ENCODE results near the gene MTCL1. TPM values are rescaled to one million over a fixed set of nuclear protein-coding genes. Genes with fewer than 3 reads are reported as not detected.

The MTCL1 gene
- total RNA-seq, 1 experiment from 2014 or later = 55.4 TPM

- in situ Hi-C loops (cut with HindIII; ENCODE audit: low pct_unique_long_range_greater_than_20kb, low sequenced_read_pairs) = no loop called here
- DNase-seq (ENCODE audit: low read depth) = no peak
Measured at GRCh38 chr18:8809514-8809913, 104.2 kb downstream of the MTCL1 start.

DNA sequence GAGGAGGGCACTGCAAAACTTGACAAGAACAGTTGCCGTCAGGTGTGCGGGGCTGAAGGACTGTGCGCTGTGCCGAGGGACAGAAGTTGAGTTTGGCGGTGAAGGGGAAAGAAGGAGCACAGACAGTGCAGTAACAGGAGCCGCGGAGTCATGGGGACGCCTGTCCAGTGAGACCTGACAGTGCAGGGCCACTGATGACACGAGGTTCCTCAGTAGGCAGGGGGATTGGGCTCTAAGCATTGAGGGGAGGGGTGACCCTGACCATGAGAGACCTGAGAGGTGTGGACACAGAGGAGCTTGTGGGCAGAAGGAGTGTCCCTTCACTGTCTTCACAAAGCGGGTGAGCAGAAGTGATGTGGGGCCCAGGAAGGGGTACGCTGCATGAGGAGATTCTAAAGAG is 104.8 kb downstream of the MTCL1 start:
- DNase-seq (ENCODE audit: low read depth) = no peak
- in situ Hi-C loops (cut with HindIII; ENCODE audit: low pct_unique_long_range_greater_than_20kb, low sequenced_read_pairs) = no loop called here

DNA sequence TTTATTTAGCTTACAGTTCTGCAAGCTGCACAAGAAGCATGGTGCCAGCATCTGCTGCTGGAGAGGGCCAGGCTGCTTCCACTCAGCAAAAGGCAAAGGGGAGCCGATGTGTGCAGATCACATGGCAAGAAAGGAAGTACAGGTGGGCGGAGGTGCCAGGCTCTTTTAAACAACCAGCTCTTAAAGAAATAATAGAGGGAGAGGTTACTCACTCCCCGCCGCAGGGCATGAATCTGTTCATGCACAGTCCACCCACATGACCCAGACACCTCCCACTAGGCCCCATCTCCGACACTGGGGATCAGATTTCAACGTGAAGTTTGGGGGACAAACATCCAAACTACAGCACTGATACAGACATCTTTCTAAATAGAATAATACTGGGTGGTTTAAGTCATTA is 105.8 kb downstream of the MTCL1 start:
- in situ Hi-C loops (cut with HindIII; ENCODE audit: low pct_unique_long_range_greater_than_20kb, low sequenced_read_pairs) = no loop called here
- no peak for DNase-seq (ENCODE audit: low read depth)

DNA sequence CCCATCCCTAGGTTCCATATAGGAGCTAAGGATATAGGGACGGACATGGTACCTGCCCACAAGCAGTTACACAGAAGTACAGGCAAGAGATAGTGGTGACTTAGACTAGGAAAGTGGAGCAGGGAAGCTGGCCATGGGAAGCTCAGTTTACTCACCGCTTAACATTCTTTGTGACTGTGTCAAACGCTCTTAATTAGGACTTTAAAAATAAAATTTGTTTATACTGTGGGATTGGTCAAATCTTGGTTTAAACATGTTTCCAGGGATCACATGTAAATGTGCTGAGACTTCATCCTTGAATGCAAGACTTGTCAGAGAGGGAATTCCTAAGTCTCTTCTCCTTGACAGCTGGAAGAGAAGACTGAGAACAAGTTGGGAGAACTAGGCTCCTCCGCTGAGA is 107.3 kb downstream of the MTCL1 start:
- DNase-seq (ENCODE audit: low read depth) = no peak
- in situ Hi-C loops (cut with HindIII; ENCODE audit: low pct_unique_long_range_greater_than_20kb, low sequenced_read_pairs) = no loop called here

DNA sequence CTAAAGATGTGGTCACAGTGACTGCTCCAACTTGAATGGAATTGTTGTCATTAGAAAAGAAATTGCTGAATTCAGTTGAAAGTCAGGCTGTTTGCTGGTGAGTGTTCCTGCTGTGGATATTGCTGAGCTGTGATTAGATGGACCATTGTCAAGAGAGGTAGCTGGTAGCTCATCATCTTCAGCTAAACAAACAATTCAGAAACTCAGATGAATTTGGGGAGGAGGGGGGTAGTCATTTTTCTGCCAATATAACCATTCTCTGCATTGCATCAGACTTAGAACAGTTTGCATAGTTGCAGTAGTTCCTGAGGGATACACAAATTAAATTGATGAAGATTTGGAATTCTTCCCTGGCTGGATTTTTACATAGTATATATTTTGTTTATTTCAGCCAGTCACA is 108.3 kb downstream of the MTCL1 start:
- no peak for DNase-seq (ENCODE audit: low read depth)
- in situ Hi-C loops (cut with HindIII; ENCODE audit: low pct_unique_long_range_greater_than_20kb, low sequenced_read_pairs) = no loop called here

- DNase-seq (ENCODE audit: low read depth) = no peak
- in situ Hi-C loops (cut with HindIII; ENCODE audit: low pct_unique_long_range_greater_than_20kb, low sequenced_read_pairs) = no loop called here
Measured at GRCh38 chr18:8814206-8814605, 108.8 kb downstream of the MTCL1 start.

- in situ Hi-C loops (cut with HindIII; ENCODE audit: low pct_unique_long_range_greater_than_20kb, low sequenced_read_pairs) = no loop called here
Measured at GRCh38 chr18:8816220-8816619, 110.9 kb downstream of the MTCL1 start.

DNA sequence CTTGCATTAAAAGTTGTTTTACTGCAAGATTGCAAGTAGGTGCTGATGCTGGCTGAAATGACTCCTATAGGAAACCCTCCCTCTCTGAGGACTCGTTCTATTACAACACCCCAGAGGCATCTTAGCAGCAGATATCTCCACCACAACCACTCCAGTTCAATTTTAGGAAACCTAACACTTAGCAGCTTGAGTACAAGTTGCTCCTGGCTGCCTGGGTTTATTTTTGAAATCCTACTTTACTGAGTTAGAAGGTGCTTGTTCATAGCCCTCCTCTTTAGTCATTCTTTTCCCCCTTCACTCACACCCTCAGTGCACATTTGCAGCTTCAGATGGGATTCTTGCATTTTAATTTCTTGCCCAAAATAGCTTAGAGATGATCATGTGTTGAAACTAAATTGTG is 111.5 kb downstream of the MTCL1 start:
- in situ Hi-C loops (cut with HindIII; ENCODE audit: low pct_unique_long_range_greater_than_20kb, low sequenced_read_pairs) = no loop called here

More at GRCh38 chr18:8816220-8816619, 110.9 kb downstream of the MTCL1 start:
- no peak for DNase-seq (ENCODE audit: low read depth)

DNA sequence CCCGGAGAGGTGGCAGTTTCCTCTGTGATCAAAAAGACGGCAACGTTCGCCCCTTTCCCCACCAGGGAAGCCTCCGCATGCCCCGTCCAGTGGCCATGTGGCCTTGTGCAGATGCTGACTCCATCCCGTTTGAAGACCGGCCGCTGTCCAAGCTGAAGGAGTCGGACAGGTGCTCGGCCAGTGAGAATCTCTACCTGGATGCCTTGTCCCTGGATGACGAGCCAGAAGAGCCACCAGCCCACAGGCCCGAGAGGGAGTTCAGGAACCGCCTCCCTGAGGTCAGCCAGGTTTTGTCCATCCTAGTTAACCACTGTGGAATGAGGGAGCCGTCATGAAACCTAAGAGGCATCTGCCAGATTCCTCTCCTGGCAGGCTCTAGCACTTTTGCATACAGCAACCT is 113.6 kb downstream of the MTCL1 start:
- in situ Hi-C loops (cut with HindIII; ENCODE audit: low pct_unique_long_range_greater_than_20kb, low sequenced_read_pairs) = no loop called here
- DNase-seq (ENCODE audit: low read depth) = no peak

More for the DNA sequence above, 111.5 kb downstream of the MTCL1 start:
- no peak for DNase-seq (ENCODE audit: low read depth)

DNA sequence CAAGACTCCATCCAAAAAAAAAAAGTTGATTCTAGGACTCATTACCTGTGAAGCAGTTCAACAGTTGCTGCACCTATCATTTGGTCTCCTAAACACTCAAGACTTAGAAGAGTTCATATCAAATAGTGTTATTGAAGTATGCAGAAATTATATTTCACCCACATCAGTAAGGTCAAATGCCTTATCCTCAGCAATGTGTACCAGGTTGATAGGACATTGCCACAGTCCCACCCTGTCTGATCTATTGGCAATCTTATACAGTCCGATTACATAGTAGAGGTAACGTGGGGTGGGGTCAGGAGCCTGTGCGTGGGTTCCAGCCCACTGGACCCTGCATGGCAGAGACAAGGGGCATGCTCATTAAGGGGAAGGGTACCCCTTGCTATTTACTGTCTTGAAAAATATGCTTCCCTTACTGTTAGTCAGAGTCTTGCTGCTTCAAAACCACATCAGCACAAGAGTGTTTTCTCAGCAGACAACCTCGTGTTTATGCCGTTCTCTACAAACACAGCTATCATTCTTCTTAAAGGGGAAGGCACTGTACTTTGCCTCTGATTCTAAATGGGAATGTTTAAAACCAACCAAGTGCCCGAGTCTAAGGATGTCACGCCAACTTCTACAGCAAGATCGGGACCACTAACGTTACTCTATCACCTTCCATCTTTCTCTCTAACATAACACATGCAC is 115.2 kb downstream of the MTCL1 start:
- DNase-seq (ENCODE audit: low read depth) = no peak
- in situ Hi-C loops (cut with HindIII; ENCODE audit: low pct_unique_long_range_greater_than_20kb, low sequenced_read_pairs) = no loop called here

DNA sequence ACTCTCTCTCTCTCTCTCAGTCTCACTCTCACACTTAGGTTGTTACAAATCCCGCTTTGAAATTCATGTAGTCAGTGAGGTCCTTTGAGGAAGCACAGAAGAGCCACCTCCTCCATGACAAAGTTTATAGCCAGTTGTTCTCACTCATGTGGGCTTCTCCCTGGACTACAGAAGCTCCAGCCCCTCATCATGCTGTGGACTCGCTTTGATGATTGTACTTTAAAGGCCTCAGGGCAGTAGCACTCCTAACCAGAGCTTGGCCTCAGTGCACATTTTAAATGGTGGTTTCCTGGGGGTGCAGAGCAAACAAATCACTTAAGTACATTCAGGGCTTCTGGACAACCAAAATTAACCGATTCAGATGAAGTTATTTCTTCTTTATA is 115.7 kb downstream of the MTCL1 start:
- in situ Hi-C loops (cut with HindIII; ENCODE audit: low pct_unique_long_range_greater_than_20kb, low sequenced_read_pairs) = no loop called here
- DNase-seq (ENCODE audit: low read depth) = no peak

DNA sequence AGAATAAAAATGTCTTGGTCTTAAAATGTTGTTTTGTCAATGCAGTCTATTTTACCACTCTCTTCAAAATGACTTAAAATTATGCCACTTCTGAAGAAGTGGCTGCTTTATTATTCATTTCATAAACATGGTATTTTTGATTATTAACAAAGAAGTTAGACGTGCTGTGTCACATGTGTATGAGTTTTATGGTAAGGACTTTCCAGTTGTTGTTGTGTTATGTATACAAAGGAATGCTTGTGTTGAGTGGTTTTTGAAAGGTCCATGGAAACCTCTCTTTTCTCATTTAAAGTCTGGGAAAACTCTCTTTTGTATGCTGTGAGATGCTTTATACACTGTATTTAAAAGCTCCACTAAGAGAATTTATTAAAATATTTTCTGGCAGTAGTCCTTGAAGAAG is 116.2 kb downstream of the MTCL1 start:
- DNase-seq (ENCODE audit: low read depth) = no peak
- in situ Hi-C loops (cut with HindIII; ENCODE audit: low pct_unique_long_range_greater_than_20kb, low sequenced_read_pairs) = no loop called here

DNA sequence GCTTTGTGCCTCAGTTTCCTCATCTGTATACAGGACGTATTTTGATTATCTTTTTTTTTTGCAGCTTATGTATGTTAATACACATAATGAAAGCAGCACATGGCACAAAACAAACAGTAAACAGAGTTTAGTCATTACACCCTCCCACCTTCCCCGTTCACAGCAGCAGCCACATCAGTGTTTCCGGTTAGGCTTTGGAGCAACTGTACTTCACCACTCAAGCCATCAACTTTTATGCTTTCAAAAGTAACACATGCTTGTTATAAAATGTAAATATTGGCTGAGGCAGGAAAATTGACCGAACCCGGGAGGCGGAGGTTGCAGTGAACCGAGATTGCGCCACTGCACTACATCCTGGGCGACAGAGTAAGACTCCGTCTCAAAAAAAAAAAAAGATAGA is 117.3 kb downstream of the MTCL1 start:
- in situ Hi-C loops (cut with HindIII; ENCODE audit: low pct_unique_long_range_greater_than_20kb, low sequenced_read_pairs) = no loop called here
- DNase-seq (ENCODE audit: low read depth) = no peak

DNA sequence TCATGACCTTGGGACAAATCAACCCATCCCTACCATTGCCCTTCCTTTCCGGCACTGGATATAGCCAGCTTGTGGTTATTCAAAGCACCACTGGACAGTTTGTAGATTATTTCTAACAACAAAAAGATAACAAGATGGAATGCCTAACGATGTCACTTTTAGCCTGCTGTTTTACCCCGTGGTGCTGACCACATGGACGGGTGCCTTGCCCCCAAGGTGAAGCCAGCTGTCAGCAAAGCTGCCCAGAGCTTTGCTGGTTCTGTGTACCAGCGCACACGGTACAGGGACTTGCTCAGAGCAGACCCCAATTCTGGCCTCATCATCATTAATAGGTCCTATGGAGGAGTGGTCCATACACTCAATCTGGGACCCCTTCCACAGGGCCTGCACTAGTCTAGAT is 118.2 kb downstream of the MTCL1 start:
- in situ Hi-C loops (cut with HindIII; ENCODE audit: low pct_unique_long_range_greater_than_20kb, low sequenced_read_pairs) = no loop called here

GRCh38 chr18:8824846-8825245 is 119.5 kb downstream of the MTCL1 start:
- no peak for DNase-seq (ENCODE audit: low read depth)
- in situ Hi-C loops (cut with HindIII; ENCODE audit: low pct_unique_long_range_greater_than_20kb, low sequenced_read_pairs) = no loop called here

More for the DNA sequence above, 118.2 kb downstream of the MTCL1 start:
- no peak for DNase-seq (ENCODE audit: low read depth)

GRCh38 chr18:8825273-8825672 is 119.9 kb downstream of the MTCL1 start:
- in situ Hi-C loops (cut with HindIII; ENCODE audit: low pct_unique_long_range_greater_than_20kb, low sequenced_read_pairs) = no loop called here
- DNase-seq (ENCODE audit: low read depth) = no peak

DNA sequence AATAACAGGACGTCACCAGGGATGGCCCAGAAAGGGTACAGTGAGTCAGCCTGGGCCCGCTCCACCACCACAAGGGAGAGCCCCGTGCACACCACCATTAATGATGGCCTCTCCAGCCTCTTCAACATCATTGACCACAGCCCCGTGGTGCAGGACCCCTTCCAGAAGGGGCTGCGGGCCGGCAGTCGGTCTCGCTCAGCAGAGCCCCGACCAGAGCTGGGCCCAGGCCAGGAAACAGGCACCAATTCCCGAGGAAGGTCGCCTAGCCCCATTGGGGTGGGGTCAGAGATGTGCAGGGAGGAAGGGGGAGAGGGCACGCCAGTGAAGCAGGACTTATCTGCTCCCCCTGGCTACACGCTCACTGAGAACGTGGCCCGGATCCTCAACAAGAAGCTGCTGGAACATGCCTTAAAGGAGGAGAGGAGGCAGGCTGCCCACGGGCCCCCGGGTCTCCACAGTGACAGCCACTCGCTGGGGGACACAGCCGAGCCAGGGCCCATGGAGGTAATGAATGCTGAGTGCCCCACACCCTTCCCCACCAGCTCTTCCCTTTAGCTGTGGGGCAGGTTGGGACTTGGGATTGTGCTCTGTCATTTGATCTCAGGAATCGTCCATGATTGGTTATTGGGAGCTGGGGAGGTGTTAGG is 120.5 kb downstream of the MTCL1 start:
- no peak for DNase-seq (ENCODE audit: low read depth)

GRCh38 chr18:8826514-8826913 is 121.2 kb downstream of the MTCL1 start:
- in situ Hi-C loops (cut with HindIII; ENCODE audit: low pct_unique_long_range_greater_than_20kb, low sequenced_read_pairs) = no loop called here
- no peak for DNase-seq (ENCODE audit: low read depth)

More for the DNA sequence above, 120.5 kb downstream of the MTCL1 start:
- in situ Hi-C loops (cut with HindIII; ENCODE audit: low pct_unique_long_range_greater_than_20kb, low sequenced_read_pairs) = no loop called here

DNA sequence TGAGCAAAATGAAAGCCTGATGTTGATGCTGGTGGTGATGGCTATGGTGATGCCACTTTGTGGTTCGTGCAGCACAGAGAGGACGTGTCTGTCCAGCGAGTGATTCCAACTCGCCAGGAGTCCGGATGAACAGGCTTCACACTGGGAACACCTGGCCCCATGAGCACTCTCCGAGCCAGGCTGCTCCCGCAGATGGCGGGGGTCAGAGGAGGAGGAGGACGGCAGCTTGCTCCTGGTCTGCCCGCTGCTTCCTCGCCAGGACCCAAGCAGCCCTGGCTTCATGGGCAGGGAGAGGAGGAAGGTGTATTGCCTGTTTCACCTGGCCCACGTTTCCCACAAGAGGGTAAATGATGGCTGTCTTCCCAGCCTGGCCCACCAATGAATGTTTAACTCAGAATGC is 121.6 kb downstream of the MTCL1 start:
- in situ Hi-C loops (cut with HindIII; ENCODE audit: low pct_unique_long_range_greater_than_20kb, low sequenced_read_pairs) = no loop called here
- DNase-seq (ENCODE audit: low read depth) = no peak

DNA sequence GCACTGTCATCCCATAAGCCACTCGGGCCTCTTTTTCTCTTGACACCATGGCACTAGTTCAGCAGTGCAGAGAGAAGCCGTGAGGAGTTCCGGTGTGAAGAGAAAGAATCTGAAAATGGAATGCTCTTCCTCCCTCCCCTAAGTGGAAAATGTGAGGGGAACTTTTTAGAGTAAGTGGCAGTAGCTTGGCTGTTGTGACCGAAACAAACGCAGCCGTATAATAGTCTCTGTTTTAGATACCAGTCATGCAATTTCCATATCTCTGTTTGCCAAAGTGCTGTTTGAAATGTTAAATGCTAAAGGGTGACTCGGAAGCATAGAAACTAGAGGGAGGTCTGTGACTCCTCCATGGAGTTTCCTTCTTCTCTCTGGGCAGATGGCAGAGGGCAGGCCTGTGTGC is 122.9 kb downstream of the MTCL1 start:
- DNase-seq (ENCODE audit: low read depth) = no peak
- in situ Hi-C loops (cut with HindIII; ENCODE audit: low pct_unique_long_range_greater_than_20kb, low sequenced_read_pairs) = no loop called here
